Stimulated activated CD4-positive, alpha-beta T cell treated with anti-CD3 and anti-CD28 coated beads, Interleukin-1b, Interleukin-23, amount 100 ng/mL, for 1 hour (primary cell): Measurements from ENCODE around the gene CDK13.
"Not testable (repeated sequence)": the region's sequence is repeated elsewhere in the genome, so short reads cannot be mapped to it uniquely, and the experiment has no call there.

Experiments used
- DNase-seq, 2 donors: peaks; one replicate each; pipeline ENCODE4 v3.0.0-alpha.2; 2020; ENCODE audit warnings: low read depth in 2 of 2

The CDK13 gene

DNA sequence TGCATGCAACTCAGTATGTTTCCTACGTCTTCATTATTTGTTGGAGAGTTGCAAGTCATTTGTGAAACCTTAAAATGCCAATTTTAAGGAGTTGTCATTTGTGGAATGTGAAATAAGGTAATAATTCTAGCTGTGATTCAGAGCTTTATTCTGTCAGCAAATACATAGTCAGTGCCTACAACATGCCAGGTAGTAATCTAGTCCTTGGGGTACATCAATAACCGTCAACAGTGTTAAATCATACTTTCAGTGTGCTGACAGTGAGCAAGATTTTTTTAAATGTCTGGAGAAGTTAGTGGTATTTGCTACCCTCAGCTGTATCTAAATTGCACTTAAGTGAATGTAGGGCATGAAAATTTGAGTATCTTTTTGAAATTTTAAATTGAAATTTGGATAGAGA is 147.7 kb downstream of the CDK13 start:
- no peak for DNase-seq

DNA sequence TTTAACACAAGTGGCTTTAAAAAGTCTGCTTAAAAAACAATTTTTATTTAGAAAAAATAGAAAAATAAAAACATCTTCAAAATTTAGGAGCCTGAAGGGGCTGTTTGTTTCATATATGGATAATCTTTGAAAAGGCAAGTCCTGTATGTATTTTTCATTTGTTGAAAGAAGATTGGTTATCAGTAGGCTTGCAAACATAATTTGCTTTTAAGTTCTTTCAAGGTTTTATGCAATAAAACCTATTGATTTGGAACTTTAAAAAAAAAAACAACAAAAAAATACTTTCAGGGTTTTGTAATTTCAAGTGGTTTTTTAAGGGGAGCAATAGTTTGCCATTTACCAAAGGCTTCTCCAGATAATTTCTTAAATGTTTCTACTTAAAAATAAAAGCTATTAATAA is 148.8 kb downstream of the CDK13 start:
- DNase-seq = no peak

DNA sequence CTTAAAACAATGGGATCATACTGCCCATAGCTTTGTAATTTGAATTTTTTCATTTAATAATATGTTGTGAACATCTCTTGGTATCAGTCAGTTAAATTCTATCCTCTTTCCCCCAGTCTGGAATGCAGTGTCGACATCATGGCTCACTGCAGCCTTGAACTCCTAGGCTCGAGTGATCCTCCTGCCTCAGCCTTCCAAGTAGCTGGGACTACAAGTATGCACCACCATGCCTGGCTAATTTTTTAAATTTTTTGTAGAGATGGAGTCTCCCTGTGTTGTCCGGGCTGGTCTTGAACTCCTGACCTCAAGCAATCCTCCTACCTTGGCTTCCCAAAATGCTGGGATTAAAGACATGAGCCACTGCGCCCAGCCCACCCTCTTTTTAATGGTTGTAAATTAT is 149.8 kb downstream of the CDK13 start:
- DNase-seq = no peak

DNA sequence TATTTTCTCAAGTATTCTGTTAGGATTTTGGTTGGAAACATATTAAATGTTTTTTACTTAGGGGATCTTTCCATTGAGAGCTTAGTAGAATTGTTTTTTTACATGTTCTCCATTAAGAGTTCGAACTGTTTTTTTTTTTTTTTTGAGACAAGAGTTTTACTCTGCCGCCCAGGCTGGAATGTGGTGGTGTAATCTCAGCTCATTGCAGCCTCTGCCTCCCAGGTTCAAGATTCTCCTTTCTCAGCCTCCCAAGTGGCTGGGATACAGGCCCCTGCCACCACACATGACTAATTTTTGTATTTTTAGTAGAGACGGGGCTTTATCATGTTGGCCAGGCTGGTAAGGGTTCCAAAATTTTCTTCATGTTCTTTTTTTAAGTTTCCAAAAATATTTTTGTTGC is 151.1 kb downstream of the CDK13 start:
- DNase-seq = no peak

DNA sequence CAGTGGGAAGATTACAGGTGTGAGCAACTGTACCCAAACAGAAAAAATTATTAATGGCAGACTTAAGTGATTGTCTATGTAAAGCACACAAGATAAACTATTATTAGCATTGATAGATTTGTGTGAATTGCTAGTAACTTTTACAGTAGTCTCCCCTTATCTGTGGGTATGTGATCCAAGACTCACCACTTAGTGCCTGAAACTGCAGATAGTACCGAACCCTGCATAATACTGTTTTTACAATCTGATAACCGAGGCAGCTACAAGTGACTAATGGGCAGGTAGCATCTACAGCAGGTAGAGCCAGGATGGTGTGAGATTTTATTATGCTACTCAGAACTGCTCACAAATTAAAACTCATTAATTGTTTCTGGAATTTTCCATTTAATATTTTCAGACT is 152.8 kb downstream of the CDK13 start:
- no peak for DNase-seq

DNA sequence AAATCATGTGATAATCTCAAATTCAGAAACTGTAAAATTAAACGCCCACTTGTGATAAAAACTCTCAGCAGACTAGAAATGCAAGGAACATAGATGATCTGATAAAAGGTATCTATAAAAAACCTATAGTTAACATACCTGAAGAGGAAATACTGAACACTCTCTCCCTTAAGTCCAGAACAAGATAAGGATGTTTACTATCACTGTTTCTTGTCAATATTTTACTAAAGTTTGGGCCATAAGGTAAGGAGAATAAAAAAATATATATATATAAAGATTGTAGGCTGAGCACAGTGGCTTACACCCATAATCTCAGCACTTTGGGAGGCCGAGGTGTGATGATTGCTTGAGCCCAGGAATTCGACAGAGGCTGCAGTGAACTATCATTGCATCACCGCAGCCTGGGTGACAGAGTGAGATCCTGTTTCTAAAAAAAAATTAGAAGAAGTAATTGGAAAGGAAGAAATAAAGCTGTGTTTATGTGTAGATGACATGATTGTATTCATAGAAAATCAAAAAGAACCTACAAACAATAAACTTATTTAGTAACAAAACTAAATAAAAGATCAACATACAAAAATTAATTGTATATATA is 155.9 kb downstream of the CDK13 start:
- DNase-seq = no peak

DNA sequence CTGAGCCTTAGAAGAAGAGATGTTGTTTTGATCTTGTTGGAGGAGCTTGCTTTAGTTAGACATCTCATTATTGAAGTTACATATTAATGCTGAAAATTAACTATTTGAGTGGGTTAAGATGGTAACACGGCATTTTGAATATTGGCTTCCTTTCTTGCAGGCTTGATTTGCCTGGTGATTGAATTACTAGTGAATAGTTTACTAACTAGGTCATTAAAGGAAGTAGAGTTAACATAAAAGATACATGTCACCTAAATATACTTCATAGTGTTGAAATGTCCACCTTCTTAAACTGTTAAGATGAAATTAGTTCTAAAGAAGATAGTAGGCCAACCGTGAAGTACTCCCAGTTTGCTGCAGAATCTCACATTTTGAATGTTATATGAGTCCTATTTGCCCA is 165.9 kb downstream of the CDK13 start:
- no peak for DNase-seq

DNA sequence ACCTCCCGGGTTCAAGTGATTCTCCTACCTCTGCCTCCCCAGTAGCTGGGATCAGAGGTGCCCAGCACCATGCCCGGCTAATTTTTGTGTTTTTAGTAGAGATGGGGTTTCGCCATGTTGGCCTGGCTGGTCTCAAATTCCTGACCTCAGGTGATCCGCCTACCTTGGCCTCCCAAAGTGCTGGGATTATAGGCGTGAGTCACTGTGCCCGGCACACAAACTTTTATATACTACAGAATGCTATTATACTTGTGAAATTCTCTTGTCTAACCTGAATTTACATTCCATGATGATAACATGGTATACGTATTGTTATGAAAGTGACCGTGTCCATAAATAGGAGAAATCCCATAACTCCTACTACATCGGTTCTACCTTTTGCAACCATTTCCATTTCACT is 167.1 kb downstream of the CDK13 start:
- not testable (repeated sequence) for DNase-seq

DNA sequence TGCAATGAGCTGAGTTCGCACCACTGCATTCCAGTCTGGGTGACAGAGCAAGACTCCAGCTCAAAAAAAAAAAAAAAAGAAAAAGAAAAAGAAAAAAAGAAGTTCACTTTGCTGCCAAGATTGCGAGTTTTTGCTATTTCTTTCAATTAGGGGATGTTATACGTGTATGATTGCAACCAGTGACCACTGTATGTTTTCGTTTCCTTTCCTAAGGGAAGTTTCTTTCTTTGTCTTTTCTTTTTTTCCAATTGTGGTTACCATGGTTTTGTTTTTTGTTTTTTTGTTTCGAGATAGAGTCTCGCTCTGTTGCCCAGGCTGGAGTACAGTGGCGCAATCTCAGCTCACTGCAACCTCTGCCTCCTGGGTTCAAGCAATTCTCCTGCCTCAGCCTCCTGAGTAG is 168.1 kb downstream of the CDK13 start:
- not testable (repeated sequence) for DNase-seq

DNA sequence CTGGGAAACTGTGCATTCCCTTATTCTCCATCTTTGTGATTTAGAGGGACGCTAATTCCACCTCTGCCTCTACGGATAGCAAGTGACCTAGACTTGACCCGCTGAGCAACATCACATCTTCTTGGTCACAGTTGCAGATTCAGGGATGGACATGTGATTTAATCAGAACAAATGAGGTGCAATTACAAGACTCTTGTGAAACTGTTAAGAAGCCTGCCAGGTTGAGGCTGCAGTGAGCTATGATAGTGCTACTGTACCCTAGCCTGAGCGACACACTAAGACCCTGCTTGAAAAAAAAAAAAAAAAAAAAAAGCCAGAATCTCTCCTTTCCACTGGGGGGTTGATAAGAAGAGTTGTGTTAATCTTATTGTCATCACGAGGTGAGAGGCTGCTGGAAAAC is 170.0 kb downstream of the CDK13 start:
- no peak for DNase-seq

DNA sequence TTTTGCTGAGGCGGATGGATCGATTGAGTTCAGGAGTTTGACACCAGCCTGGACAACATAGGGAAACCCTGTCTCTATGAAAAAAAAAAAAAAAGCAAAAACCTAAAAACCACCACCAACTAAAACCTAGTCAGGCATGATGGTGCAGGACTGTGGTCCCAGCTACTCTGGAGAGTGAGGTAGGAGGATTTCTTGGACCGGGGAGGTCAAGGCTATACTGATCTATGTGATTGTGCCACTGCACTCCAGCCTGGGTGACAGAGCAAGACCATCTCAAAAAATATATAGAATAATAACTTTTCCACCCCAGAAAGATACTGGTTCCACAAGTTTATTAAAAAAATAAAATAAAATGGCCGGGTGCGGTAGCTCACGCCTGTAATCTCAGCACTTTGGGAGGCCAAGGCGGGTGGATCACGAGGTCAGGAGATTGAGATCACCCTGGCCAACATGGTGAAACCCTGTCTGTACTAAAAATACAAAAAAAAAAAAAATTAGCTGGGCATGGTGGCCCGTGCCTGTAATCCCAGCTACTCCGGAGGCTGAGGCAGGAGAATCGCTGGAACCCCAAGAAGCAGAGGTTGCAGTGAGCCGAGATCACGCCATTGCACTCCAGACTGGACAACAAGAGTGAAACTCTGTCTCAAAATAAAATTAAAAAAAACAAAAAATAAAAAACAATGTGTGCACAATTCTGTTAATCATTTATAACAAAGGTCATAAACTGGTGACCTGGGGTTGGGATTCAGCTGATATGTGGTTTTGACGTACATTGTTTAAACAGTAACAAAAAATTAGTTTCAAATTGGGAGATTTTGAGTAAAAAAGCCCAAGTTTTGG is 172.3 kb downstream of the CDK13 start:
- not testable (repeated sequence) for DNase-seq

DNA sequence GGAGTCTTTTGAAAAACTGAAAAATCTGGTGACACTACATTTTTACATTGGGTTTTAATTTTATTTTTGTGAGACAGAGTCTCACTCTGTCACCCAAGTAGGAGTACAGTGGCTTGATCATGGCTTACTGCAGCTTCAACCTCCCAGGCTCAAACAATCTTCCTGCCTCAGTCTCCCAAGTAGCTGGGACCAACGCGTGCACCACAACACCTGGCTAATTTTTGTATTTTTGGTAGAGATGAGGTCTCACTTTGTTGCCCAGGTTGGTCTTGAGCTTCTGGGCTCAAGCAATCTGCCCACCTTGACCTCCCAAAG is 172.8 kb downstream of the CDK13 start:
- DNase-seq = no peak

DNA sequence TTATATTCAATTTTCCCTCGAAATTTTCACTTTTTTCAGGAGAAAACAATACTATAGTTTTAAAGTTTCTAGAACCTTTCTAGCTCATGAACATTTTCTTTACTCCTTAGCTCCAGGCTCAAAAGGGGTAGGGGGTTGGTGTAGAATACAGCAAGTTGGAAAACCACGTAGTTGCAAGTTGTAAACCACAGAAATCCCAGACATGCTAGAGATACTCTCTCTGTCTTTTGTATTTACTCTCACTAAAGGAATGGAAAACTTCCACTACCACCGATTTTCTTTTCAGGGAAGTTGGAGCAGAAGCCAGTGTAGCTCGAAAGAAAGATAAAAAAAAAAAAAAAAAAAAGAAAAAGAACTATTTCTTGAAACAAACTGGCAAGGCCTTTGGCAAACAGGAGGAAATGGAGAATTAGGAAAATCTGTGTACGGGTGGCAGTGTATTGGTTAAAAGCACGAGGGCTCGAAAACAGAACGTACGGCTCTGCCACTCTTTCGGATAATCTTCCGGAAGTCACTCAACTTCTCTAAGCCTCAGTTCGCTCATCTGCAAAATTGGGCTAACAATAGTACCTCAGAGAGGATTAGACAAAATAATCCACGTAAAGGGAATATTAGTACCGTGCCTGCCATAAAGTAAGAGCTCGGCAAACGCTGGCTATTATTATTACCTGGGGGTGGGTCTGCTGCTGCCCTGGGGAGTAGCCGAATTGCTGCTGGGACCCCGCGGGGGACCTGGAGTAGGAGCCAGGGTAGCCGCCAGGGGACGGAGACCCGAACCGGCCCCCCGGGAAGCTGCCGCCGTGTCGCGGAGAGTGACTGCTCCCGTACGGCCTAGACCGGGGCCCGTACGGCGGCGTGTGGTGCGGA is 183.7 kb downstream of the CDK13 start:
- no peak for DNase-seq

DNA sequence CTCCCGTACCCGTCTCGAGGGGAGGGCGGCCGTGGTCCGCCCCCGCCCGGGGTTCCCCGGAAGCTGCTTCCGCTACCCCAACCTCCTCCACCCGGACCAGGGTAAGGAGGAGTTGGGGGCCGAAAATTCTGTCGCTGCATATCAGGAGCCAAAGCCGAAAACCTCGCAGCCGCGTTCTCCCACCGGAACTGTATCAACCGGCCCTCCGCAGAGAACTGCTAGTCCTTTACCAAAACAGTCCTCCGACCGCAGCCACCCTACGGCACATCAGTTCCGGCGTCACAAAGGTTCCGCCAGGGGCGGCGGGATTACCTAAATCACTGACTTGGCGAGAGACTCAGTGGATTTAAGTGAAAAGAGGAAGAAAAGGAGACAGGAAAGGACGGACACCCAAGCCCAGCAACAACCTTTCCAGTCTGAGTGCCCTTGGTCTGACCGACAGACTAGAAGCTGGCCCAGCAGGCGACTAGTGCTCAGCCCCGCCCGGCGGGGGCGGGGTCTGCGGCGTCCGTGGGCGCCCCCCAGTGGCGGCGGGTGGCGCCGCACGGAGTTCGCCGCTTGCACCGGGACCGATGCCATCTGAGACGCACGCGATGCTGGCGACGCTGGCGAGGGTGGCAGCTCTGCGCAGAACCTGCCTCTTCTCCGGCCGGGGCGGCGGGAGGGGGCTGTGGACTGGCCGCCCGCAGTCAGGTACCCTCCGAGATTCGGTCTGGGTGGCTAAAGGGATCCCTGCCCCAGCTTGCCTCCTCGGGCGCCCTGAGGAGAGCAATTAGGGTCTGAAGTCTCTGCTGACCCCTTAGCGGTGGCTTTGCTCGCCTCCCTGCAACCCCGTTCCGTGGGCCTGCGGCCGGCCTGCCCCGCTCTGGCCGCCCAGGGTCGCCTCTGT is 184.6 kb downstream of the CDK13 start, which contains the start of the genes MPLKIP and SUGCT:
MPLKIP (minus strand) TSS at position 195 of the 889 bp plus-strand sequence; CDS start at position 140, 55 bp downstream.
SUGCT (plus strand) TSS at position 578 of the 889 bp plus-strand sequence.
- DNase-seq = peak; percentile 61 to 74

DNA sequence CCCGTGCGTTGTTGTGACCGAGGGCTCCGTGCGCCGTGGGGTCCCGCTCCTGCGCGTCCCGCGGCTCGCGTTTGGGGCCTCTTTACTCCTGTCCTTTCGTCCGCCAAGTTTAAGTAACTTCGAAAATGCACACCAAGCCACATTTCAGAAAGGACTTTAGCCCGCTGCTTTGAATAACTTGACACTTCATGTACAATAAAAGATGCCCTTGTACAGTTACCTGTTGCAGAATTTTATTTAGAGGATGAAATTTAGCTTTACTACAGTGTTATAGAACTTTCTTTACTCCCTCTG is 185.2 kb downstream of the CDK13 start:
- DNase-seq = no peak

DNA sequence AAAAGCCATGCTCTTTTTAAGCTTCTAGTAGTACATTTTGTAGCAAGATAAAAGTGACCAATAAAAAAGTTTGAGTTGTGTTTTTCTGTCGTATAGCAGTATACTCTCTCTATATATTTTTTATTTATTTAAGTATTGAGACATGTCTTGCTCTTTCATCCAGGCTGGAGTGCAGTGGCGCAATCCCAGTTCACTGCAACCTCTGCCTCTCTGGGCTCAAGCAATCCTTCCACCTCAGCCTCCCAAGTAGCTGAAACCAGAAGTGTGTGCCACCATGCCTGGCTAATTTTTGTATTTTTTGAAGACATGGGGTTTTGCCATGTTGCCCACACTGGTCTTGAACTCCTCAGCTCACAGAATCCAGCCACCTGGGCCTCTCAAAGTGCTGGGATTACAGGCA is 187.5 kb downstream of the CDK13 start:
- no peak for DNase-seq

DNA sequence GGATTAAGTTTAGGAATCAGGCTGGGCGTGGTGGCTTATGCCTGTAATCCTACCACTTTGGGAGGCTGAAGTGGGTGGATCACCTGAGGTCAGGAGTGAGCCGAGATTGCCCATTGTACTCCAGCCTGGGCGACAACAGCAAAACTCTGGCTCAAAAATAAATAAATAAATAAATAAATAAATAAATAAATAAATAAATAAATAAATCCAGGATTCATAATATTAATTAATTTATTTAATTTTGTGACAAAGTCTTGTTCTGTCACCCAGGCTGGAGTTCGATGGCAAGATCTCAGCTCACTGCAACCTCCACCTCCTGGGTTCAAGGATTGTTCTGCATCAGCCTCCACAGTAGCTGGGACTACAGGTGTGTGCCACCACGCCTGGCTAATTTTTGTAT is 188.9 kb downstream of the CDK13 start:
- DNase-seq = no peak

DNA sequence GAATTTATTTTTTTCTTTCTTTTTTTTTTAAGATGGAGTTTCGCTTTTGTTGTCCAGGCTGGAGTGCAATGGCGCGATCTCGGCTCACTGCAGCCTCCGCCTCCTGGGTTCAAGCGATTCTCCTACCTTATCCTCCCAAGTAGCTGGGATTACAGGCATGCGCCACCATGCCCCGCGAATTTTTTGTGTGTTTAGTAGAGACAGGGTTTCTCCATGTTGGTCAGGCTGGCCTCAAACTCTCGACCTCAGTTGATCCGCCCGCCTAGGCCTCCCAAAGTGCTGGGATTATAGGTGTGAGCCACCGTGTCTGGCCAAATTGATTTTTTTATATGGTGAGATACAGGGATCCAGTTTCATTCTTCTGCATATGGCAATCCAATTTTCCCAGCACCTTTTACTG is 189.8 kb downstream of the CDK13 start:
- DNase-seq = not testable (repeated sequence)

DNA sequence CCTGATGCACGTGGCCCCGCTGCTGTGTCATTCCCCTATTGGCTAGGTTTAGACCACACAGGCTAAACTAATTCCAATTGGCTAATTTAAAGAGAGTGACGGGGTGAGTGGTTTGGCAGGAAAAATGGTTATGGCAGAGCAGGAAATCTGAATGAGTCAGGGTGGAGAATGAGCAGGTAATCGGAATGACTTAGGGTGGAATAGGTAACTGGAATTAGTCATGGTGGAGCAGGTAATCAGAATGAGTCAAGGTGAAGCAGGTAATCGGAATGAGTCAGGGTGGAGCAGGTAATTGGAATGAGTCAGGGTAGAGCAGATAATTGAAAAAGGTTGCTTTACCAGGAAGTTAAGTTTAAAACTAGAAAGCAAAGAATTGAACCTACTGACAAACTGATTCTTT is 191.9 kb downstream of the CDK13 start:
- DNase-seq = not testable (repeated sequence)

DNA sequence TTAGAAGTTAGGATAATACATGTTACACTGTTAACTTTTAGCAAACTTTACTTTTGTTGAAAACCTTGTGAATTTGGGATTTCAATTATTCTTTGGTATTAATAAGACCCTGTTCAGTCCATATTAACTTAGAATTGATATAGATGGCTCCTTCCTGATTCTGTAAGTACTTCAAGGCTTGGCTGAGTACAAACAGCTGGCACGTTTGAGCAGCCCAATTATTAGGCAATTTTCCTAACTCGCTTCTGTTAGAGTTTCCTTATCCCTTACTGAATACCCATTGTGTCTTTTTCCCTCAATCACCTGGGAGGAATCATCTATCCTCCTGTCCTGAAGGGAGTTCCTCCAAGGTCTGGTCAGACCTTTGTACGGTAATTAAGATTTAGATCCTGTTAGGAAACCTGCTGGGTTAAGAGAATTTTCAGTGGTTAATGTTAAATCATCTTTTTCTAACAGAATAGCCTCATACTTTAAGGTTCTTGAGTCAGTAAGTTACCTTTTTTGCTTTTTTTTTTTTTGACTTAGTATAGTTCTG is 195.6 kb downstream of the CDK13 start:
- DNase-seq = not testable (repeated sequence)
